Keratinocyte (primary cell): ENCODE data around the gene EVPLL.
"Not testable (repeated sequence)": the region's sequence is repeated elsewhere in the genome, so short reads cannot be mapped to it uniquely, and the experiment has no call there.

Experiments
- EZH2 ChIP-seq: IDR thresholded peaks from one replicate; pipeline ENCODE4 v1.6.1; 2012; ENCODE audit warnings: inconsistent platforms, mild to moderate bottlenecking, low read length, moderate library complexity
- TF ChIP-seq, protein P1 (sequence below), 3 experiments: IDR thresholded peaks in 1 of 3; conservative IDR thresholded peaks in 1 of 3; optimal IDR thresholded peaks in 1 of 3; 2 replicates in 2 of 3; 3 replicates in 1 of 3; pipeline versions ENCODE3 to v1.5.1; 2011; ENCODE audit warnings: low read length in 3 of 3, mild to moderate bottlenecking in 3 of 3, moderate library complexity in 2 of 3, control low read depth in 1 of 3, inconsistent platforms in 1 of 3; ENCODE audit not compliant: insufficient read depth in 2 of 3; ENCODE audit errors: extremely low read depth in 1 of 3

DNA sequence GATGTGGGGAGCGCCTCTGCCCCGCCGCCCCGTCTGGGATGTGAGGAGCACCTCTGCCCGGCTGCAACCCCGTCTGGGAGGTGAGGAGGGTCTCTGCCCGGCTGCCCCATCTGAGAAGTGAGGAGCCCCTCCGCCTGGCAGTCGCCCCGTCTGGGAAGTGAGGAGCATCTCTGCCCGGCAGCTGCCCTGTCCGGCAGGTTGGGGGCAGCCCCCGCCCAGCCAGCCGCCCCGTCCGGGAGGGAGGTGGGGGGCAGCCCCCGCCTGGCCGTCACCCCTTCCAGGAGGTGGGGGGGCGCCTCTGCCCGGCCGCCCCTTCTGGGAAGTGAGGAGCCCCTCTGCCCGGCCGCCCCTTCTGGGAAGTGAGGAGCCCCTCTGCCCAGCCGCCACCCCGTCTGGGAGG is 39.4 kb upstream of the EVPLL start:
- TF ChIP-seq, protein P1, sequence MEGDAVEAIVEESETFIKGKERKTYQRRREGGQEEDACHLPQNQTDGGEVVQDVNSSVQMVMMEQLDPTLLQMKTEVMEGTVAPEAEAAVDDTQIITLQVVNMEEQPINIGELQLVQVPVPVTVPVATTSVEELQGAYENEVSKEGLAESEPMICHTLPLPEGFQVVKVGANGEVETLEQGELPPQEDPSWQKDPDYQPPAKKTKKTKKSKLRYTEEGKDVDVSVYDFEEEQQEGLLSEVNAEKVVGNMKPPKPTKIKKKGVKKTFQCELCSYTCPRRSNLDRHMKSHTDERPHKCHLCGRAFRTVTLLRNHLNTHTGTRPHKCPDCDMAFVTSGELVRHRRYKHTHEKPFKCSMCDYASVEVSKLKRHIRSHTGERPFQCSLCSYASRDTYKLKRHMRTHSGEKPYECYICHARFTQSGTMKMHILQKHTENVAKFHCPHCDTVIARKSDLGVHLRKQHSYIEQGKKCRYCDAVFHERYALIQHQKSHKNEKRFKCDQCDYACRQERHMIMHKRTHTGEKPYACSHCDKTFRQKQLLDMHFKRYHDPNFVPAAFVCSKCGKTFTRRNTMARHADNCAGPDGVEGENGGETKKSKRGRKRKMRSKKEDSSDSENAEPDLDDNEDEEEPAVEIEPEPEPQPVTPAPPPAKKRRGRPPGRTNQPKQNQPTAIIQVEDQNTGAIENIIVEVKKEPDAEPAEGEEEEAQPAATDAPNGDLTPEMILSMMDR (optimal IDR thresholded peaks at IDR 0.05 in 1 of 3, IDR thresholded peaks at IDR 0.05 in 1 of 3, conservative IDR thresholded peaks at IDR 0.05 in 1 of 3; ENCODE audit: extremely low read depth in 1 of 3, insufficient read depth in 2 of 3, low read length in 3 of 3): not testable (repeated sequence)
- TF ChIP-seq EZH2: not testable (repeated sequence)
